HCT116 (cell line): ENCODE measurements around the gene GZMH. TPM values are rescaled to one million over a fixed set of nuclear protein-coding genes. Genes with fewer than 3 reads are reported as not detected.

Source experiments
- ATAC-seq: fragments of 200-7000 bp; cut with Tn5 transposase; 2 replicates; pipeline ENCODE4 v1.9.1; 2020; ENCODE audit warnings: mild to moderate bottlenecking, moderate library complexity
- BruUV-seq: library from RNA; stranded (reverse); fragments of 400-500 nt; replicated peaks from 2 replicates; lab custom pipeline; 2021; lab: Mats Ljungman, UMichigan
- CTCF ChIA-PET: fragments of 300-600 bp; sonication (Branson Sonifier 250); formaldehyde crosslinking; loops from one replicate; lab custom pipeline; 2021; ENCODE audit warnings: antibody characterized with exemption; lab: Charles Lee
- POLR2A ChIA-PET: fragments of 300-600, 350-600 bp; sonication (Branson Sonifier 250); formaldehyde crosslinking; loops from one replicate; lab custom pipeline; 2021; ENCODE audit warnings: antibody characterized with exemption; lab: Charles Lee
- RAD21 ChIA-PET, 2 experiments: fragments of 300-600 bp; sonication (Branson Sonifier 250); formaldehyde crosslinking; loops; one replicate each; lab custom pipeline; 2023; ENCODE audit warnings: low total read pairs in 2 of 2; ENCODE audit not compliant: uncharacterized antibody in 2 of 2, unreplicated experiment in 2 of 2, low non-redundant PET in 1 of 2; lab: Charles Lee
- DNase-seq: peaks from one replicate; pipeline ENCODE4 v3.0.0-alpha.2; 2010; ENCODE audit warnings: low read depth, low spot score
- H2AFZ ChIP-seq: fragments of 200-600 bp; shearing (Covaris generic), sonication (generic); 2 replicates; pipeline ENCODE4 v1.6.1; 2017; ENCODE audit warnings: low read depth, mixed run types, mixed read lengths, antibody characterized with exemption, low read length; ENCODE audit not compliant: poor library complexity, severe bottlenecking
- H3K27ac ChIP-seq: 2 replicates; pipeline ENCODE4 v1.5.1; 2012; ENCODE audit warnings: low read depth, low read length
- H3K27me3 ChIP-seq: fragments of 200-600 bp; sonication (generic); 2 replicates; pipeline ENCODE4 v1.6.1; 2016; ENCODE audit warnings: mixed run types, low read length, mixed read lengths; ENCODE audit not compliant: insufficient read depth
- H3K36me3 ChIP-seq, 2 experiments: fragments of 200-500 bp in 1 of 2; fragments of 200-600 bp in 1 of 2; sonication (Bioruptor generic) in 1 of 2; sonication (generic) in 1 of 2; 2 replicates each; pipeline versions ENCODE4 v1.5.1 to v1.6.1; 2014 to 2016; ENCODE audit warnings: low read length in 2 of 2, inconsistent platforms in 1 of 2, mixed read lengths in 1 of 2, mixed run types in 1 of 2; ENCODE audit not compliant: insufficient read depth in 2 of 2, control insufficient read depth in 1 of 2
- H3K4me1 ChIP-seq, 2 experiments: fragments of 200-600 bp in 1 of 2; sonication (generic) in 1 of 2; 2 replicates each; pipeline versions ENCODE4 v1.5.1 to v1.6.1; 2012 to 2017; ENCODE audit warnings: low read length in 2 of 2, inconsistent platforms in 1 of 2, mild to moderate bottlenecking in 1 of 2, mixed read lengths in 1 of 2, mixed run types in 1 of 2, moderate library complexity in 1 of 2; ENCODE audit not compliant: insufficient read depth in 2 of 2, control insufficient read depth in 1 of 2
- H3K4me2 ChIP-seq: fragments of 200-600 bp; sonication (generic); 2 replicates; pipeline ENCODE4 v1.6.1; 2017; ENCODE audit warnings: mixed run types, low read length, mixed read lengths
- H3K4me3 ChIP-seq, 2 experiments: fragments of 200-600 bp in 1 of 2; sonication (generic) in 1 of 2; replicated peaks in 1 of 2; 2 replicates each; pipeline ENCODE4 v1.5.1; 2011 to 2016; ENCODE audit warnings: low read length in 2 of 2, control low read depth in 1 of 2, low read depth in 1 of 2, mild to moderate bottlenecking in 1 of 2, mixed read lengths in 1 of 2, mixed run types in 1 of 2
- H3K79me2 ChIP-seq: fragments of 200-600 bp; sonication (generic); 2 replicates; pipeline ENCODE4 v1.6.1; 2017; ENCODE audit warnings: mild to moderate bottlenecking, mixed run types, low read length, moderate library complexity, mixed read lengths; ENCODE audit not compliant: insufficient read depth
- H3K9ac ChIP-seq: fragments of 200-600 bp; sonication (generic); 2 replicates; pipeline ENCODE4 v1.6.1; 2016; ENCODE audit warnings: low read length, mixed read lengths
- H3K9me2 ChIP-seq: fragments of 200-600 bp; sonication (generic), shearing (Covaris generic); 2 replicates; pipeline ENCODE4 v1.6.1; 2017; ENCODE audit warnings: mixed run types, mild to moderate bottlenecking, moderate library complexity; ENCODE audit not compliant: insufficient read depth
- H3K9me3 ChIP-seq, 2 experiments: fragments of 200-500 bp in 1 of 2; fragments of 200-600 bp in 1 of 2; sonication (Bioruptor generic) in 1 of 2; sonication (generic) in 1 of 2; 2 replicates each; pipeline ENCODE4 v1.6.1; 2014 to 2017; ENCODE audit warnings: low read length in 2 of 2, mixed read lengths in 2 of 2, inconsistent platforms in 1 of 2, low read depth in 1 of 2, mild to moderate bottlenecking in 1 of 2, mixed run types in 1 of 2, moderate library complexity in 1 of 2; ENCODE audit not compliant: control insufficient read depth in 1 of 2, insufficient read depth in 1 of 2
- H4K20me1 ChIP-seq: fragments of 200-600 bp; sonication (generic), shearing (Covaris generic); 2 replicates; pipeline ENCODE4 v1.6.1; 2017; ENCODE audit warnings: mixed run types, mild to moderate bottlenecking, moderate library complexity; ENCODE audit not compliant: insufficient read depth
- CBX3 ChIP-seq: IDR thresholded peaks from 2 replicates; pipeline ENCODE4 v1.6.1; 2012; ENCODE audit warnings: low read depth
- CEBPB ChIP-seq: IDR thresholded peaks from 2 replicates; pipeline ENCODE4 v1.6.1; 2012; ENCODE audit warnings: low read depth
- EGR1 ChIP-seq: IDR thresholded peaks from 2 replicates; pipeline ENCODE4 v1.6.1; 2012; ENCODE audit warnings: low read depth
- ELF1 ChIP-seq: IDR thresholded peaks from 2 replicates; pipeline ENCODE4 v1.6.1; 2012; ENCODE audit warnings: low read depth, borderline replicate concordance
- EZH2phosphoT487 ChIP-seq: fragments of 200-600 bp; IDR thresholded peaks from 2 replicates; pipeline ENCODE4 v1.6.1; 2018; ENCODE audit warnings: antibody characterized with exemption, borderline replicate concordance
- JUND ChIP-seq: IDR thresholded peaks from 2 replicates; pipeline ENCODE4 v1.6.1; 2012
- POLR2A ChIP-seq: IDR thresholded peaks from 2 replicates; pipeline ENCODE4 v1.7.0; 2011; ENCODE audit warnings: borderline replicate concordance; ENCODE audit not compliant: insufficient read depth, insufficient read length; ENCODE audit errors: extremely low read depth
- POLR2AphosphoS5 ChIP-seq: IDR thresholded peaks from 2 replicates; pipeline ENCODE4 v1.6.1; 2011; ENCODE audit warnings: mild to moderate bottlenecking, low read depth, low read length, moderate library complexity
- SIN3A ChIP-seq: IDR thresholded peaks from 2 replicates; pipeline ENCODE4 v1.6.1; 2012; ENCODE audit warnings: low read depth
- SP1 ChIP-seq: IDR thresholded peaks from 2 replicates; pipeline ENCODE4 v1.6.1; 2012; ENCODE audit warnings: low read depth
- SRF ChIP-seq: IDR thresholded peaks from 2 replicates; pipeline ENCODE4 v1.6.1; 2012; ENCODE audit warnings: low read depth
- TCF7L2 ChIP-seq: IDR thresholded peaks from 2 replicates; pipeline ENCODE4 v1.7.0; 2011; ENCODE audit warnings: borderline replicate concordance, inconsistent platforms; ENCODE audit not compliant: insufficient read depth, insufficient read length; ENCODE audit errors: extremely low read depth
- ZNF274 ChIP-seq: fragments of 200-500 bp; sonication (Bioruptor generic); IDR thresholded peaks from 2 replicates; pipeline ENCODE4 v1.6.1; 2014; ENCODE audit warnings: mild to moderate bottlenecking, low read depth, low read length, inconsistent platforms
- intact Hi-C: fragments of 100-400 bp; cut with micrococcal nuclease; formaldehyde crosslinking; loops from 2 replicates; pipeline ENCODE4 v1.10.0; 2022
- total RNA-seq: library from RNA; stranded (reverse); gene quantifications from one replicate; pipeline ENCODE4 v1.2.1, GENCODE V29; 2021; ENCODE audit not compliant: unreplicated experiment
- TF ChIP-seq, protein P1 (sequence below): IDR thresholded peaks from 2 replicates; pipeline ENCODE4 v1.6.1; 2012
- TF ChIP-seq, protein P2 (sequence below): IDR thresholded peaks from 2 replicates; pipeline ENCODE4 v1.6.1; 2012
- TF ChIP-seq, protein P3 (sequence below), 3 experiments: fragments of 200-600 bp in 1 of 3; sonication (generic) in 1 of 3; IDR thresholded peaks in 2 of 3; conservative IDR thresholded peaks in 1 of 3; 2 replicates each; pipeline ENCODE4 v1.5.1; 2012 to 2017; ENCODE audit warnings: low read depth in 2 of 3, low read length in 2 of 3, antibody characterized with exemption in 1 of 3, borderline replicate concordance in 1 of 3, control low read depth in 1 of 3, mild to moderate bottlenecking in 1 of 3, mixed read lengths in 1 of 3, mixed run types in 1 of 3, moderate library complexity in 1 of 3; ENCODE audit not compliant: insufficient read depth in 1 of 3
- TF ChIP-seq, protein P4 (sequence below): IDR thresholded peaks from 2 replicates; pipeline ENCODE4 v1.6.1; 2012; ENCODE audit warnings: low read depth

GZMH gene
- total RNA-seq, 1 experiment from 2014 or later = not detected

DNA sequence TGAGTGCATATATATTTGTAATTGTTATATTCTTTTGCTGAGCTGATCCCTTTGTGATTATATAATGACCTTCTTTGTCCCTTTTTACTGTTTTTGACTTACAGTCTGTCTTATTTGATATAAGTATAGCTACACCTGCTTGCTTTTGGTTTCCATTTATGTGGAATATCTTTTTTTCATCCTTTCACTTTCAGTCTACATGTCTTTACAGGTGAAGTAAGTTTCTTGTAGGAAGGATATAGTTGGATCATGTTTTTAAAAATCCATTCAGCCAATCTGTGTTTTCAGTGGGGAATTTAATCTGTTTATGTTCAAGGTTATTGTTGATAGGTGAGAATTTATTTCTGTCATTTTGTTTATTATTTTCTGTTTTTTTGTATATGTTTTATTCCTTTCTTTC lies 12.1 kb downstream of the GZMH start:
- Histone ChIP-seq H3K4me2 (no peak overlapping the region), H3K9me3 (no peaks in the 10 kb centered on the region), H4K20me1 (no peaks in the 10 kb centered on the region), H3K79me2 (no peaks in the 10 kb centered on the region), H3K27ac (no peak overlapping the region), H3K27me3 (no peaks in the 10 kb centered on the region), H3K9ac (no peak overlapping the region), H3K4me1 (no peaks in the 10 kb centered on the region), H3K9me2 (no peaks in the 10 kb centered on the region), H3K4me3 (no peak overlapping the region), H3K36me3 (no peaks in the 10 kb centered on the region), H2AFZ (no peak overlapping the region)
- RAD21 ChIA-PET = no interaction called here
- POLR2A ChIA-PET = no interaction called here
- DNase-seq (no peak), ATAC-seq (no peak)
- intact Hi-C loops = no loop called here
- CTCF ChIA-PET = no interaction called here
- no peak for TF ChIP-seq JUND
- TF ChIP-seq EGR1 = no peak
- no peak for TF ChIP-seq ZNF274
- TF ChIP-seq CBX3 = no peak
- no peak for TF ChIP-seq ELF1
- TF ChIP-seq SRF = no peak
- TF ChIP-seq, protein P1, sequence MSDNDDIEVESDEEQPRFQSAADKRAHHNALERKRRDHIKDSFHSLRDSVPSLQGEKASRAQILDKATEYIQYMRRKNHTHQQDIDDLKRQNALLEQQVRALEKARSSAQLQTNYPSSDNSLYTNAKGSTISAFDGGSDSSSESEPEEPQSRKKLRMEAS = no peak
- TF ChIP-seq EZH2phosphoT487 = no peak
- no peak for TF ChIP-seq SIN3A
- TF ChIP-seq, protein P2, sequence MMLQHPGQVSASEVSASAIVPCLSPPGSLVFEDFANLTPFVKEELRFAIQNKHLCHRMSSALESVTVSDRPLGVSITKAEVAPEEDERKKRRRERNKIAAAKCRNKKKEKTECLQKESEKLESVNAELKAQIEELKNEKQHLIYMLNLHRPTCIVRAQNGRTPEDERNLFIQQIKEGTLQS = no peak
- TF ChIP-seq, protein P3, sequence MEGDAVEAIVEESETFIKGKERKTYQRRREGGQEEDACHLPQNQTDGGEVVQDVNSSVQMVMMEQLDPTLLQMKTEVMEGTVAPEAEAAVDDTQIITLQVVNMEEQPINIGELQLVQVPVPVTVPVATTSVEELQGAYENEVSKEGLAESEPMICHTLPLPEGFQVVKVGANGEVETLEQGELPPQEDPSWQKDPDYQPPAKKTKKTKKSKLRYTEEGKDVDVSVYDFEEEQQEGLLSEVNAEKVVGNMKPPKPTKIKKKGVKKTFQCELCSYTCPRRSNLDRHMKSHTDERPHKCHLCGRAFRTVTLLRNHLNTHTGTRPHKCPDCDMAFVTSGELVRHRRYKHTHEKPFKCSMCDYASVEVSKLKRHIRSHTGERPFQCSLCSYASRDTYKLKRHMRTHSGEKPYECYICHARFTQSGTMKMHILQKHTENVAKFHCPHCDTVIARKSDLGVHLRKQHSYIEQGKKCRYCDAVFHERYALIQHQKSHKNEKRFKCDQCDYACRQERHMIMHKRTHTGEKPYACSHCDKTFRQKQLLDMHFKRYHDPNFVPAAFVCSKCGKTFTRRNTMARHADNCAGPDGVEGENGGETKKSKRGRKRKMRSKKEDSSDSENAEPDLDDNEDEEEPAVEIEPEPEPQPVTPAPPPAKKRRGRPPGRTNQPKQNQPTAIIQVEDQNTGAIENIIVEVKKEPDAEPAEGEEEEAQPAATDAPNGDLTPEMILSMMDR (IDR thresholded peaks at IDR 0.05 in 2 of 3, conservative IDR thresholded peaks at IDR 0.05 in 1 of 3; ENCODE audit: borderline replicate concordance in 1 of 3, insufficient read depth in 1 of 3, low read depth in 2 of 3, low read length in 2 of 3) = no peak
- no peak for TF ChIP-seq SP1
- TF ChIP-seq, protein P4, sequence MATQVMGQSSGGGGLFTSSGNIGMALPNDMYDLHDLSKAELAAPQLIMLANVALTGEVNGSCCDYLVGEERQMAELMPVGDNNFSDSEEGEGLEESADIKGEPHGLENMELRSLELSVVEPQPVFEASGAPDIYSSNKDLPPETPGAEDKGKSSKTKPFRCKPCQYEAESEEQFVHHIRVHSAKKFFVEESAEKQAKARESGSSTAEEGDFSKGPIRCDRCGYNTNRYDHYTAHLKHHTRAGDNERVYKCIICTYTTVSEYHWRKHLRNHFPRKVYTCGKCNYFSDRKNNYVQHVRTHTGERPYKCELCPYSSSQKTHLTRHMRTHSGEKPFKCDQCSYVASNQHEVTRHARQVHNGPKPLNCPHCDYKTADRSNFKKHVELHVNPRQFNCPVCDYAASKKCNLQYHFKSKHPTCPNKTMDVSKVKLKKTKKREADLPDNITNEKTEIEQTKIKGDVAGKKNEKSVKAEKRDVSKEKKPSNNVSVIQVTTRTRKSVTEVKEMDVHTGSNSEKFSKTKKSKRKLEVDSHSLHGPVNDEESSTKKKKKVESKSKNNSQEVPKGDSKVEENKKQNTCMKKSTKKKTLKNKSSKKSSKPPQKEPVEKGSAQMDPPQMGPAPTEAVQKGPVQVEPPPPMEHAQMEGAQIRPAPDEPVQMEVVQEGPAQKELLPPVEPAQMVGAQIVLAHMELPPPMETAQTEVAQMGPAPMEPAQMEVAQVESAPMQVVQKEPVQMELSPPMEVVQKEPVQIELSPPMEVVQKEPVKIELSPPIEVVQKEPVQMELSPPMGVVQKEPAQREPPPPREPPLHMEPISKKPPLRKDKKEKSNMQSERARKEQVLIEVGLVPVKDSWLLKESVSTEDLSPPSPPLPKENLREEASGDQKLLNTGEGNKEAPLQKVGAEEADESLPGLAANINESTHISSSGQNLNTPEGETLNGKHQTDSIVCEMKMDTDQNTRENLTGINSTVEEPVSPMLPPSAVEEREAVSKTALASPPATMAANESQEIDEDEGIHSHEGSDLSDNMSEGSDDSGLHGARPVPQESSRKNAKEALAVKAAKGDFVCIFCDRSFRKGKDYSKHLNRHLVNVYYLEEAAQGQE = no peak
- TF ChIP-seq POLR2AphosphoS5 = no peak
- TF ChIP-seq TCF7L2 = no peak
- no peak for TF ChIP-seq POLR2A
- TF ChIP-seq CEBPB = no peak
- BruUV-seq = no TSS peak
